ENCODE measurements around the gene F13A1.

Gene F13A1

DNA sequence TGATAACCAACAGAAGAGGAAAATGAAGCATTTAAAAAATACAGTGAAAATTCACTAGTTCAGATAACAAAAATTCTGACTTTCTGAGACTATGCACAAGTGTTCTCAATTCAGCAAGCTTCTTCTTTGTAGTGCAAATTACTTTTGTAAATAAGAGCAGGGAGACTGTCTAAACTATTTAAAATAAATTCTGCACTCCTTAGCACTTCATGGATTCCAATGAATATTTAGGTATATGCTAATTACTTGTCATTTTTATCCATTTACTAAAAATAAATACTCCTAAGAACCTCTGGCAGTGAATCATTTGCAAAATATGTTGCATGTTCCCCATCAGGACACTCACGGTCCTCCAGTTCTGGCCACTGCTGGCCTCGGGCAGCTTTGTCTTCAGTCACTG is 139.8 kb downstream of the F13A1 start:
- no peak for DNase-seq

DNA sequence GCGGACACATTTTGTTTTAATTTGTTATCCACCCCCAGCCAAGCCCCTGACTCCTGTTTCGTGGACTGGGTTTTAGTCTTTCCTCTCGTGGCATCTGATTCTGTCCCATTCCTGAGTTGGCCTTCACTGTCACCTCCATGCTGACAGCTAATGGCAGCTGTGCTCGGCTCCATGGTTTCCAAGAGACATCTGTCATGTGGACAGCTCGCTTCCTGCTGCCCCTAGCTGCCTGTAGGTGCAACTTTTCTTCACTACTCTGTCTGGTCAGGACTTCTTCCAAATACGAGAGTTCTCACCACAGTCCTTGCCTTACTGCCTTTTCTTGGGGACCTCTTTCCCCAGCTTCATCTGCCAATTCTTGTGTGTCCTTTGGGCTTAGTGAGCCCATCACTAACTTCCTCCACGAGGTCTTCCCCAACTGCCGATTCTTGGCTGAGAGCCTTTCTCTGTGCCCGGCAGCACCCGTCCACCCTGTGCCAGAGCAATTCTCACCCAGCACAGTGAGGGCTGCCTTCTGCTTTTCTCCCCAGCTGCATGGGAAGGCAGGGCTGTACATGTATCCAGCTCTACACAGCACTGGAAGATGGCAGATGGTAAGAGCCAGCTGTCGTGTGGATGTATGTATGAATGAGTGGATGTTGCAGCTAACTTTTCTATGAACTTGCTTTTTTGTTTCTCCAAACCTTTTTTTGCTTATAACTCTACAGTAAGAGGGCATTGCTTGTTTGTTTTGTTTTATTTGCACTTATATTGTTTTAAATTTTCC is 140.4 kb downstream of the F13A1 start:
- no peak for DNase-seq

DNA sequence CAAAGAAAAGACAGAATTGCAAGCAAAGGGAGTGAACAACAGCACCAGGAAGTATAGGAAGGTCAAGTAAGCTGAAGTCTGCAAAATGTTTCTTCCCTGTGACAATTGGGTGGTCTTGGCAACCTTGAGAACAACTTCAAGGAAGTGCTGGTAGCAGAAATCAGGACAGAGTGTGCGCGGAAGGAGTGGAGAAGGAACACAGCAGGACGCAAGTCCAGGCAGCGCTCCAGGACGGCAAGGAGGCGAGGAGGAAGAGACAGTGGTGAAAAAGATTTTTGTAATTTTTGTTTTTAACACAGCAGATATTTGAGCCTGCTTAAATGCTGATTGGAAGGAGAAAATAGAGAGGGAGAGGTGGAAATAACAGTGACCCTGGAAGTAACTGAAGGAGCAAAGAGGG is 141.7 kb downstream of the F13A1 start:
- no peak for DNase-seq

- no peak for DNase-seq
These were observed 142.7 kb downstream of the F13A1 start for GRCh38 chr6:6177754-6178153.

DNA sequence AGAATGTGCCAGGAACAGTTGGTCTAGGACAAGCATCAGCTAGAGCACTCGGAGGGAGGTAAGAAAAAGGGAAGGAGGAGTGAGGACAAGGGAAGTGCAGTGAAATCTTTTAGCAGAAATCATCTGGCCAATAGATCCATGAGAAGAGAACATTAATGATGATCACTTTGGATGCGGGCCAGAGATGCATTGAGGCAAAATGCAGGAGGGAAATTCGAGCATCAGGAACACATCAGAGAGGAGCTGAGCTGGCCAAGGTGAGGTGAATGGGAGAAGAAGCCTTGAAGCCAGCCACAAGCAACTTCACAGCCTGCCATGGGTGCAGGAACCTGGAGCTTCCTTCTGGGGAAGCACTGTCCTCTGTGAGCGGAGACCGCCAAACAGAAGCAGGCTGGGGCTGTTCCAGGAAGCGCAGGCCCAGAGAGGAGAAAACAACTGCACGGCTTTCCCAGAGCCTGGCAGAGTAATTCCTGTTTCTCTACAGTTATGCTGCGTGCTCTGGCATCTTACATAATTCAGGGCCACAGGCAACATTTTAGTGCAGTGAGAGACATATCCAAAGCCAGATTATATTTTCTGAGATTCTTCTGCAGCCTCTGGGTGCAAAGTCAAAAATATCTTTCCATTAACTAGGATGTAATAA is 143.8 kb downstream of the F13A1 start:
- no peak for DNase-seq

GRCh38 chr6:6176127-6176526 is 144.3 kb downstream of the F13A1 start:
- DNase-seq = no peak

GRCh38 chr6:6169141-6169540 is 151.3 kb downstream of the F13A1 start:
- no peak for DNase-seq

GRCh38 chr6:6166064-6166463 is 154.4 kb downstream of the F13A1 start:
- DNase-seq = no peak

DNA sequence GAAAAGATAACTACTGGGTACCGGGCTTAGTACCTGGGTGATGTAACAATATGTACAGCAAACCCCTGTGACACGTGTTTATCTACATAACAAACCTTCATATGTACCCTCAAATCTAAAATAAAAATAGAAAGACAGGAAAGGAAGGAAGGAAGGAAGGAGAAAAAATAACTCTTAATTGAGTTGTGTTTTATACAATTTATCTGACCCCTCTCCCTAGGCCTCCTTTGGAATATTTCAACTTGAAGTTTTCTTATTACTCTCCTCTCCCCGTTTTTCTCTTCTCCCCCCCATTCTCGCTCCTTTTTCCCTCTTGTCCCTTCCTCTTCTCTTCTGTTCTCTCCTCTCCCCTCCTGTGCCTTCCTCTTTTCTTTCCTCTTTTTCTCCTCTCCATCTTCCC is 156.1 kb downstream of the F13A1 start:
- no peak for DNase-seq

- DNase-seq = no peak
These were observed 166.1 kb downstream of the F13A1 start for GRCh38 chr6:6154335-6154734.

- DNase-seq = no peak
These were observed 168.4 kb downstream of the F13A1 start for GRCh38 chr6:6152060-6152459.

DNA sequence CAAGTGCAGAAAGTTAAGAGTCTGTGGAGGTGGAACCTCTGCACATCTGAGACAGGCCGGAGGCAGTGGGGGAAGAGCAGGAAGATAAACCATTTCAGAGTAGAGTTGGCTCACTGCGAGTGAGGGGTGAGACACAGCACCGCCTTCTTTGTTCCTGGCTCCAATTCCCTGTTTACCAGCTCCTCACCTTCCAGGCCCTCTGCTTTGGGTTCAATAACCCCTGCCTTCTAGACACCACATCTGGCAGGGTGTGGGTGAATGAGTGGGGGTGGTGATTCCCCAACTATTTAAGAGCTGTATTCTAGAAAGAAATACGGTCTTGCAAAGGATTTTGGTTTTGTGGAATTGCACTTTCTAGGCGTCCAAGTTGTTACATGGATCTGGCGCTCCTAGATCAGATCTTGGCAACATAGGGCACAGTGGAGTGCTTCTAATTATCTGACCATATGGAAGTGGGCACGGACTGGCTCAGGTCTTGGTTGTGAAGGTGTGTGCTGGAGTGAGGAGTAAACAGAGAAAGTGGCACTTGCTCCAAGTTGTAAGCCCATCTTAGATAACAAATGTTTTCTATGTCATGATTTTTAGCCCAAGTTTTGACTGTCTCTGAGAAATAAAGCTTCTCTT is 172.2 kb downstream of the F13A1 start:
- no peak for DNase-seq

- no peak for DNase-seq
These were observed 188.9 kb downstream of the F13A1 start for GRCh38 chr6:6131492-6132109.

DNA sequence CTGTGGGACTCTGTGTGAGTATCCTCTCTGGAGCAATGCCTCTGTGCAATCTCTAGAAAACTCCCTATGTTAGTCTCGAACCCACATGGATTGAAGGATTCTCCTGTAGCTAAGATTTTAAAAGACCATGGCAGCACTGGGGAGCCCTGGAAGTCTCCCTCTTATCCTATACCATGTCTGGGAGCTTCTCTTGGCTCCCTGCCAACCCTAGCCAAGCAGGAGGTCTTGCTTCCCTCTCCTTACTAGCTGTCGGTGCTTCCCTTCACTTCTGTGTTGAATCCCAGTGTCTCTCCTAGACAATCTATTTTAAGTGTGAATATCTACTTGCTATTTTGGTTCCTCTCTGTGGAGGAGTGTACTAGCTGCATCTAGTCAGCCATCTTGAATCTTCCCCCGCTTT is 195.0 kb downstream of the F13A1 start:
- DNase-seq = no peak

DNA sequence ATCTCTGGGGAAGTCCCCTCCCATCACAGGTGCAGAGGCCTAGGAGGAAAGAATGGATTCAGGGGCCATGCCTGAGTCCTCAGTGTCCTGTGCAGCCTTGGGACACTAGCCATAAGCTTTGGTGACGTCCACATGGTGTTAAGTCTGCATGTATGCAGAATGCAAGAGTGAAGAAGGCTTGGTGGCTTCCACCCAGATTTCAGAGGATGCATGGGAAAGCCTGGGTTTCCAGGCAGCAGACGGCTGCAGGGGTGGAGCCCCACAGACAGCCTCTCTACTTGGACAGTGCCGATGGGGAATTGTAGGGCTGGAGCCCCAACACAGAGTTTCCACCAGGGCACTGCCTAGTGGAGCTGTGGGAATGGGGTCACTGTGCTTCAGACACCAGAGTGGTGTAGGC is 196.7 kb downstream of the F13A1 start:
- DNase-seq = no peak

- no peak for DNase-seq
These were observed 198.5 kb downstream of the F13A1 start for GRCh38 chr6:6121943-6122342.

- DNase-seq = no peak
These were observed 214.9 kb downstream of the F13A1 start for GRCh38 chr6:6105472-6106036.

All from GDM1 (cell line).